Measurements from ENCODE around the gene ARHGAP10.
A peak's percentile ranks its signal among the peaks of the same experiment; 100 is the strongest.

ARHGAP10 gene

GRCh38 chr4:147828331-147828905, 96.5 kb downstream of the ARHGAP10 start:
- DNase-seq: no peak

DNA sequence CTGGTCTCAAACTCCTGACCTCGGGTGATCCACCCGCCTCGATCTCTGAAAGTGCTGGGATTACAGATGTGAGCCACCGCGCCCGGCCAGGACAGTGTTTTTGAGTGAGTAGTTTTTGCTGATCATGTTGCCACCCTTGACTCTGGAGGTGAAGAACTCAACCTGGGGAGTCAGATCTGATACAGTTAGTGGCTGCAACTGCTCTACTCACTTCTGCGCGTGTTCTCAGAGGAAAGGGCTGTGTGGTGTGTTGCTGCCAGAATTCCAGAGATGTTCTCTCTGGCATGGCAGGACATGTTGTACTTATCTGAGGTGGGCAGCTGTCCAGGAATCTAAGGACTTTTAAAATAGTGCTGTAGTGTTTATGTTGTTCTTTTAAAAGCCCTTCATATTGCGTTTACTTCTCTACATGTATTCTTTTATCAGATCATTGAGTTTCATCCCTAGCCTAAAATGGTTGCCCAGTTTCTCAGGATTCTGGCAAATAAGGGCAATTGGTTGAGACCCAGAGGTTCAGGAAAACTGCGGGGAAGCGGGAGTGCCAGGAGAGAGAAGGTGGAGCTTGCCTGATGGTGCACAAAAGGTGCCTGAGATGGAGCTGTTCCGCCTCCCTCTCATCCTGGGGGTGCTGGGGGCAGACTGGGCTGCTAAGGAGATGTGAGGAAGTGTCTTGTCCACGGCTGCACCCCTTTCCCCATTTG, 97.7 kb downstream of the ARHGAP10 start:
- DNase-seq: no peak

GRCh38 chr4:147830102-147830463, 98.2 kb downstream of the ARHGAP10 start:
- DNase-seq: no peak

GRCh38 chr4:147830987-147831386, 99.1 kb downstream of the ARHGAP10 start:
- DNase-seq: no peak

DNA sequence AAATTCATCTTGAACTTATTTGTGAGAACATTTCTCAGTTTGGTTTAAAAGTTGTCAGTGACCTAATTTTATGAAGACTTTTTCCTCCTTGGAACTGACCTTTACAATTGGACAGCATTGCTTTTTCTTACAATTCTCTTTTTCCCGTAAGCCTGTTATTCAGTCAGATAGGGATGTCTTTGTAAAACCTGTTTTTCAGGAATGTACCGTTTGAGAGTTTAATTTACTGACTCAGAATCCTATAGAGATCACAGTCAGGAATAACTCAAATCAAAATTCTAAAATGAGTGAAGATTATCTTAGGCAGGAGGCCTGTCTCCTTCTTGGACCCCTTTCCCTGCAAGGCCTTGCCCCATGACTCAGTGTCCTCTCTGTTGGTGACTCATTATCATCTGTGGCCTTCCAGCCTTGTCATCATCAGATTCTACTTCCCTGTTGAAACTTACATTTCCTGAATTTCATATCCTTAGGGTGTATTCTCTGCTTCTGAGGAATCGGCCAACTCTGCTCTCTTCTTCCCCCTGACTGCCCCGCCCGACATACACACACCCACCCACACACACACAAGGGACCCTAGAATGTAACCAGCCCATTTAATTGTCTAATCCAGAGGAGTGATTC, 99.8 kb downstream of the ARHGAP10 start:
- peak; percentile 20 for DNase-seq

DNA sequence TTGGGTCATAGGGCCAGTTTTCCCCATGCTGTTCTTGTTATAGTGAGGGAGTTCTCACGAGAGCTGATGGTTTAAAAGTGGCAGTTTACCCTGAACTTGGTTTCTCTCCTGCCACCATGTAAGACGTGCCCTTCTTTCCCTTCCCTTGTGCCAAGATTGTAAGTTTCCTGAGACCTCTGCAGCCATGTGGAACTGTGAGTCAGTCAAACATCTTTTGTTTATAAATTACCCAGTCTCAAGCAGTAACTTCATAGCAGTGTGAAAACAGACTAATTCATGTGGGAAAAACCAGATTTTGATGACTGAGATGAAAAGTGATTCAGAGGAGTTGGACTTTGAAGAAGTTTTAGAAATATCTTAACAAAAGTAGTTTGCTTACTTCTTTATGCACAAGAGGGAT, 101.4 kb downstream of the ARHGAP10 start:
- no peak for DNase-seq

GRCh38 chr4:147833741-147834140, 101.9 kb downstream of the ARHGAP10 start:
- no peak for DNase-seq

DNA sequence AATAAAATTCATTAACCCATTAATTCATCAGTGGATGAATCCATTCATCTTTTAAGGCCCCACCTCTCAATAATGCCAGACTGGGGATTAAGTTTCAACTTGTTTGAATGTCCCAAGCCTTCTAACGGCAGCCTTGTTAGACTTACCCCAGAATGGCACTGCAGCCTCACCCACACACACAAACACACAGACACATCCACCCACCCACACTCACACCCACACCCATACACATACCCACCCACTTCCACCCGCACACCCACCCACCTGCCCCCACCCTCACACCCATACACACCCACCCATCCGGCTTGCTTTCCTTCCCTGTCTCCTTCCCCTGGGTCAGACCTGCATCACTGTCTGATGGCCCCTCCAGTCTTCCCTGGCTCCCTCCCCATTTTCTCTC, 102.6 kb downstream of the ARHGAP10 start:
- peak; percentile 12 for DNase-seq

- DNase-seq: no peak
These were observed 104.9 kb downstream of the ARHGAP10 start for GRCh38 chr4:147836807-147837206.

- no peak for DNase-seq
These were observed 105.5 kb downstream of the ARHGAP10 start for GRCh38 chr4:147837435-147837834.

DNA sequence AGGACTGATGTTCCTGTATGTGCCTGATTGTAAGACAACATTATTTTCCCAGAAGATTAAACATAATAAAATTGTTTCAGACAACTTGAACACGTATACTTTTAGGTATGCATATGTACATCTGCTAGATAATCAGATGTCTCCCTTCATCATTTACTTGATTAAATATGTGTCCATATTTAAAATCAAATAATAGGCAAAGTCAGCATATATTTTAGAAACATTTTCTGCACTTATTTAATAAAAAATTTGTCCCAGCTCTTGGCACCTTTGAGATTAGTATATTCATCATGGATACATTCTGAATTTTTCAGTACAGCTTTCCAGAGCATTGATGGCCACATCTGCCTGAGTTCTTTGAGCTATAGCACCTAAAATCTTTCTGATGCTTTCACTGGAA, 106.0 kb downstream of the ARHGAP10 start:
- no peak for DNase-seq

DNA sequence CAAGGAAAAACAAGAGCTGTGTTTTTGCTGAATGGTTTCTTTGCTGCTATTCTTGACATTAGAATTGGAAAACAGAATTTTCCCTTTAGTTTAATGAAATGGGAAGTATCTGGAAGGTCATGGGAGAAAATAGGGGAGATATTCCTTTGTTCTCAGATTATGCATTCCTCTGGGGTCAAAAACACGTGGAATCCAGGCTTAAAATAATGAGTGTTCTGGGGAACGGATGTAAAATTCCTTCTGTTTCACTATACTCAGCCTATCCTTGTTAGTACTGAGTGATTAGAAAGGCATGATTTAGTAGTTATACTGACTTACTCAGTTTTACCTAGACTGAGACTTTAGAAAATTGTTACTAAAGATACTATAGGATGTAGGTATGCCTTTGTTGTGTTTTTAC, 107.3 kb downstream of the ARHGAP10 start:
- no peak for DNase-seq

GRCh38 chr4:147839663-147840062, 107.8 kb downstream of the ARHGAP10 start:
- no peak for DNase-seq

GRCh38 chr4:147840838-147841738, 109.2 kb downstream of the ARHGAP10 start:
- no peak for DNase-seq

DNA sequence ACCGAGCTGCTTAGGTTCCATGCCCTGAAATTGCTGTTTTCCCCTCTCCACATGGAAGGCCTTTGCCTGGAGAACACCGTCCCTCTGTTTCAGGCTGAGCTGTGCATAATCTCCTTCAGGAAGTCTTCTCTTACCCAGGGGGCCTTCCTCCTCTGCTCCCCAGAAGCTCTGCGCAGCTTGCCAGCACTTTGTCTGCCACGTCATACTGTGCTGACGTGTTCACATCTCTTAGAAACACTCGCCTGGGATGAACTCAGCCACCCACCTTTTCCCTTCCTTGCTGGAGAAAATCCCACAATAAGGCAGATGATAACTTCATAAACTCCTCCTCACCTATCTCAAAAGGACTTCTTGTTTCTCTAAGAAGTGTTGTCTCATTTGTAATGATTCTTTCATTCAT, 110.7 kb downstream of the ARHGAP10 start:
- DNase-seq: no peak

DNA sequence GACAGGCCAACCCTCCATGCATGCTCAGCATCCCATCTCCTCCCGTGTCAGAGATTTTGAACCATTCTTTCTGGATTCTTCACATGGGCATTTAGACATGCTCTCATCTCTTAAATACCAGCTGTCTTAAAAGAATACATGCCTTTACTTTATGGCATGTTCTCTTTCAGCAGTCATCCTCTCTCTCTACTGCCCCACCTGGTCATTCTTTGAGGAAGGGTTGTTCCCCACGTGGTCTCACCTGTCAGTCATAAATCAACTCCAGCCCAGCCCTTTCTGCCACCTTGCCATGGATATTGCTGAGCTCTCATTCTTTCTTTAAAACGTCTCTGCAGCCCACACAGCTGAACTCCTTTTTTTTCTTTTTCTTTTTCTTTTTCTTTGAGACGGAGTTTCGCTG, 111.3 kb downstream of the ARHGAP10 start:
- no peak for DNase-seq

- no peak for DNase-seq
These were observed 112.9 kb downstream of the ARHGAP10 start for GRCh38 chr4:147844781-147845180.

DNA sequence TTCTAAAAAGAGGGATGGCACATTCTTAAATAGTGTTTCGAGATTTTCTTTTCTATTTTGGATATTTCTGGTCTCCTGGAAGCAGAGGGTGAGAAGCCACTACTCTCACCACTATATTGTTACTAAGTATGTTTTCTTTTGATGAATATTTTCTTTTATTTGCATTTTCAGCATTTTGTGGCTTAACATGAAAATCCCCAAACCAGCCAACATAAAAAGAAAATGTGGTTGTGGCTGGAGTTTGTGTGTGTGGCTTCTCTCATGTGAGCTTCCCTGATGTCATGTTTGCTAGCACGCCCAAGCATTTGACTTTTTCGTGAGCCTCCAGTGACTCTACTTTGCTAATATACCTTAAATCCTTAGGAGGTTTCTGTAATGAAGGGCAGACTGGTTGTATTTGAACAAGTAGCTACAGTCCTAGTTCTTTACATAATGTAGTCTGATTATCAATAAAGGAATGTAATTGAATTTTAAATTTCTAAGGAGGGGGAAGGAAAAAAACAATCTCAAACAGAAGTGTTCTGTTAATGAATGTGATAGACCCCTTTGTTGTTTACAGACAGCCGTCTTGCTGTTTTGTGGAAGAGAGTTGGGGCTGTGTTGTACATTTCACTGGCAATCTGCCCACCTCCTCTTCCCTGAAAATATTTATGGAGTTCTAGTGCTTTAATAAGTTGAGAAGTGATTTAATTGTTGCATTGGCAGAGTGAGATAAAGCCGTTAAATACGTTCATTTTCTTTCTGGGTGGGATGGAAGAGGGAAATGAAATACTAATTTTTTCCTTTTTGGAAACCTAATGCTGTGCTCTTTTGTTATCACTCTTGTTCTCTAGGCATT, 114.6 kb downstream of the ARHGAP10 start:
- DNase-seq: peak; percentile 40

DNA sequence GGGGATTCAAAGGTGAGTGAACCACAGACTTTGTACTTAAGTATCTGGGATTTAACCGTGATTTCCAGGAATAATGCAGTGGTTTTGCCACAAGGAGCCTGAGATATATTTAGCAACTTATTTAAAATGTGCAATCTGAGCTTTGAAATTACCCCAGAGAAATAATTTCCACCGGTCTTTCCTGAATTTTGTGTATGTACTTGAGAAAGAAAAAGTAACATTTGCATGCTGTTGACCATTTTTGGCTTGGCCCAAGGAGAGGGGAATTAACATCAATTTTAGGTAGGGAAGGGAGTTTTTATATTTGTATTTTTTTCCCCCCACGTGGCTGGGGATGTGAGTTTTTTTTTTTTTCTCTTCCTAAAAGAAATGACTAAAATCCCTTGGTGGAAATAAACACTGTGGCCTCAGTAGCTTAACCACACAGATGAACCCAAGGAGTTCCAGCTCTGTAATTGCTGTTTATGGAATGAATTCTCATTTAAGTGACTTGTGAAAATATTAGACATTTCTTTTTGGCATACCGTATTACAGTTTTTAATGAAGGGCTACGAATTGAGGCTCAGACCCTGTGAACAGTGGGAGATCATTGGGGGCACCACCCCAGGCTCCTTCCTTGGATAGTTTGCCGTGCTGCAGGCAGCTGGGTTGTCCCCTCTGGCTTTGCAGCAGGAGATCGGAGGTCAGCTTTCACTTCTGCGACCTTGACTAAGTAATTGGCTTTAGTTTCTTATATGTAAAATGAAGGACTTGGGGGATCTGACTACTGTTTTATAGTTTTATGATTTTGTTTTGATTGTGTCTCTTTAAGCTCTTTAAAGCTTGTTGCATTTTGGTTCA, 116.1 kb downstream of the ARHGAP10 start:
- no peak for DNase-seq

GRCh38 chr4:147848634-147849033, 116.7 kb downstream of the ARHGAP10 start:
- no peak for DNase-seq

DNA sequence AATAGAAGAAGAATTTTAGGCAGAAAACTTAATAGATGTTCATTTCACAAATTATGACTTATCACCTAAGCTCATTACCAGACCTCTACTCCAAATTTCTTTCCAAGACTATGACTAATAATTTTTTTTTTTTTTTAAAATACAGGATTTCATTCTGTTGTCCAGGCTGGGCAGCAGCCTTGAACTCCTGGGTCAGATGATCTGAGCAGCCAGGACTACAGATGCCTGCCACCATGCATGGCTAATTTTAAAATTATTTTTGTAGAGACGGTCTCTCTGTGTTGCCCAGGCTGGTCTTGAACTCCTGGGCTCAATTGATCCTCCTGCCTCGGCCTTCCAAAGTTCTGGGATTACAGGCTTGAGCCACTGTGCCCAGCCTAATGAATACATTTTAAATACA, 119.2 kb downstream of the ARHGAP10 start:
- DNase-seq: no peak

- no peak for DNase-seq
These were observed 121.8 kb downstream of the ARHGAP10 start for GRCh38 chr4:147853706-147854105.

Data from CD4-positive, alpha-beta T cell treated with Interleukin-4 for 4 hours (primary cell).